A673 (cell line): ENCODE data around the gene STK31. TPM values are rescaled to one million over a fixed set of nuclear protein-coding genes. Genes with fewer than 3 reads are reported as not detected.
"Not testable (repeated sequence)": the region's sequence is repeated elsewhere in the genome, so short reads cannot be mapped to it uniquely, and the experiment has no call there.

Experiments used
- BruUV-seq: library from RNA; stranded (reverse); fragments of 400-500 nt; replicated peaks from 2 replicates; lab custom pipeline; 2021; lab: Mats Ljungman, UMichigan
- CTCF ChIA-PET: fragments of 300-600 bp; sonication (Branson Sonifier 250); formaldehyde crosslinking; loops from one replicate; lab custom pipeline; 2022; ENCODE audit warnings: antibody characterized with exemption; lab: Charles Lee
- POLR2A ChIA-PET: fragments of 300-600 bp; sonication (Branson Sonifier 250); formaldehyde crosslinking; loops from one replicate; lab custom pipeline; 2022; ENCODE audit warnings: antibody characterized with exemption; ENCODE audit not compliant: low non-redundant PET; lab: Charles Lee
- DNase-seq: peaks from one replicate; pipeline ENCODE4 v3.0.0-alpha.2; 2015; ENCODE audit warnings: low spot score
- H3K27ac ChIP-seq: fragments of 200-600 bp; sonication (generic); 2 replicates; pipeline ENCODE4 v1.5.1; 2016; ENCODE audit warnings: mixed run types, low read depth, mild to moderate bottlenecking, mixed read lengths, antibody characterized with exemption, low read length; ENCODE audit not compliant: poor library complexity, severe bottlenecking
- H3K27me3 ChIP-seq: fragments of 200-600 bp; sonication (generic); replicated peaks from 2 replicates; pipeline ENCODE4 v1.6.1; 2017; ENCODE audit warnings: mixed run types, low read depth, mild to moderate bottlenecking, mixed read lengths, antibody characterized with exemption, low read length; ENCODE audit not compliant: insufficient read depth, poor library complexity
- H3K36me3 ChIP-seq: fragments of 200-600 bp; sonication (generic); 2 replicates; pipeline ENCODE4 v1.6.1; 2016; ENCODE audit warnings: mixed run types, mild to moderate bottlenecking, mixed read lengths, antibody characterized with exemption, low read length; ENCODE audit not compliant: insufficient read depth, poor library complexity, severe bottlenecking
- H3K4me1 ChIP-seq: fragments of 200-600 bp; sonication (generic); 2 replicates; pipeline ENCODE4 v1.6.1; 2017; ENCODE audit warnings: mixed run types, mild to moderate bottlenecking, mixed read lengths, antibody characterized with exemption, low read length; ENCODE audit not compliant: insufficient read depth, poor library complexity, severe bottlenecking
- H3K4me3 ChIP-seq: fragments of 200-600 bp; sonication (generic); 2 replicates; pipeline ENCODE4 v1.5.1; 2016; ENCODE audit warnings: low read depth, mixed run types, mild to moderate bottlenecking, mixed read lengths, low read length; ENCODE audit not compliant: poor library complexity, severe bottlenecking
- H3K9me3 ChIP-seq: fragments of 200-600 bp; sonication (generic); 2 replicates; pipeline ENCODE4 v1.6.1; 2016; ENCODE audit warnings: mixed run types, low read depth, mild to moderate bottlenecking, mixed read lengths, antibody characterized with exemption, low read length; ENCODE audit not compliant: poor library complexity, severe bottlenecking
- EZH2 ChIP-seq: fragments of 200-600 bp; sonication (generic); IDR thresholded peaks from 2 replicates; pipeline ENCODE4 v1.6.1; 2017; ENCODE audit warnings: borderline replicate concordance, low read depth, mild to moderate bottlenecking, mixed read lengths, antibody characterized with exemption, low read length; ENCODE audit not compliant: poor library complexity, severe bottlenecking
- intact Hi-C: fragments of 100-400 bp; cut with micrococcal nuclease; formaldehyde crosslinking; loops from one replicate; pipeline ENCODE4 v1.10.0; 2022; ENCODE audit not compliant: unreplicated experiment
- total RNA-seq: library from RNA; stranded (reverse); gene quantifications from 2 replicates; pipeline ENCODE4 v1.2.3, GENCODE V29; 2021
- TF ChIP-seq, protein P1 (sequence below): fragments of 300-800, 200-600 bp; sonication (generic); conservative IDR thresholded peaks from 2 replicates; pipeline ENCODE4 v1.5.1; 2017; ENCODE audit warnings: low read depth, mild to moderate bottlenecking, antibody characterized with exemption, low read length, moderate library complexity, mixed read lengths

The STK31 gene
- total RNA-seq, 1 experiment from 2014 or later, result 0.34 TPM

- Histone ChIP-seq H3K36me3 (no peaks in the 10 kb centered on the region), H3K27ac (no peak overlapping the region), H3K4me1 (no peaks in the 10 kb centered on the region), H3K27me3 (no peaks in the 10 kb centered on the region), H3K4me3 (no peak overlapping the region), H3K9me3 (peaks cover 6% of the 10 kb centered on the region)
- ChIA-PET POLR2A (no interaction called here), CTCF (interaction anchor here (0.6 kb wide), 1 partner anchor 195 kb away, joined by 3 read pairs; no protein-coding TSS in a partner anchor)
- intact Hi-C loops, result no loop called here
- no peak for TF ChIP-seq EZH2
- TF ChIP-seq, protein P1, sequence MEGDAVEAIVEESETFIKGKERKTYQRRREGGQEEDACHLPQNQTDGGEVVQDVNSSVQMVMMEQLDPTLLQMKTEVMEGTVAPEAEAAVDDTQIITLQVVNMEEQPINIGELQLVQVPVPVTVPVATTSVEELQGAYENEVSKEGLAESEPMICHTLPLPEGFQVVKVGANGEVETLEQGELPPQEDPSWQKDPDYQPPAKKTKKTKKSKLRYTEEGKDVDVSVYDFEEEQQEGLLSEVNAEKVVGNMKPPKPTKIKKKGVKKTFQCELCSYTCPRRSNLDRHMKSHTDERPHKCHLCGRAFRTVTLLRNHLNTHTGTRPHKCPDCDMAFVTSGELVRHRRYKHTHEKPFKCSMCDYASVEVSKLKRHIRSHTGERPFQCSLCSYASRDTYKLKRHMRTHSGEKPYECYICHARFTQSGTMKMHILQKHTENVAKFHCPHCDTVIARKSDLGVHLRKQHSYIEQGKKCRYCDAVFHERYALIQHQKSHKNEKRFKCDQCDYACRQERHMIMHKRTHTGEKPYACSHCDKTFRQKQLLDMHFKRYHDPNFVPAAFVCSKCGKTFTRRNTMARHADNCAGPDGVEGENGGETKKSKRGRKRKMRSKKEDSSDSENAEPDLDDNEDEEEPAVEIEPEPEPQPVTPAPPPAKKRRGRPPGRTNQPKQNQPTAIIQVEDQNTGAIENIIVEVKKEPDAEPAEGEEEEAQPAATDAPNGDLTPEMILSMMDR, result no peak
- BruUV-seq, result no TSS peak
- DNase-seq, result no peak
Measured at GRCh38 chr7:23743226-23743625, 33.2 kb downstream of the STK31 start.

DNA sequence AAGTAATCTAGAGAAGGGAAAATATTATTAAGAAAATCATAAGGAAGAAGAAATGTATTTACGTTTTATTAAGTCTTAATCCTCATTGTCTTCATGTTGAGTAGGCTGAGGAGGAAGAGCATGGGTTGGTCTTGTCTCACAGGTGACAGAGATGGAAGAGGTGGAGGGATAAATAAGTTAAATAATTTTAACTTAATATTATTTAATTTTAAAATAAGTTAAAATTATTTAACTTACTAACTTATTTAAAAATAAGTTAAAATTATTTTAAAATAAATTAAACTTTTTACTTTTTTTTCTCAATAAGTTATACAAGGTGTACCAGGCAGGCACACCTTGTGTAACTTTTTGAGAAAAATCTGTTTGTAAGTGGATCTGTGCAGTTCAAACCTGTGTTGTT is 36.6 kb downstream of the STK31 start:
- intact Hi-C loops, result no loop called here
- H3K36me3 ChIP-seq, result no peaks in the 10 kb centered on the region
- no TSS peak for BruUV-seq
- ChIA-PET CTCF (no interaction called here), POLR2A (no interaction called here)
- H3K9me3 ChIP-seq, result peaks cover 6% of the 10 kb centered on the region
- no peak for TF ChIP-seq EZH2
- TF ChIP-seq, protein P1, result no peak
- no peak overlapping the region for H3K27ac ChIP-seq
- H3K4me1 ChIP-seq, result no peaks in the 10 kb centered on the region
- no peaks in the 10 kb centered on the region for H3K27me3 ChIP-seq
- H3K4me3 ChIP-seq, result no peak overlapping the region
- no peak for DNase-seq

DNA sequence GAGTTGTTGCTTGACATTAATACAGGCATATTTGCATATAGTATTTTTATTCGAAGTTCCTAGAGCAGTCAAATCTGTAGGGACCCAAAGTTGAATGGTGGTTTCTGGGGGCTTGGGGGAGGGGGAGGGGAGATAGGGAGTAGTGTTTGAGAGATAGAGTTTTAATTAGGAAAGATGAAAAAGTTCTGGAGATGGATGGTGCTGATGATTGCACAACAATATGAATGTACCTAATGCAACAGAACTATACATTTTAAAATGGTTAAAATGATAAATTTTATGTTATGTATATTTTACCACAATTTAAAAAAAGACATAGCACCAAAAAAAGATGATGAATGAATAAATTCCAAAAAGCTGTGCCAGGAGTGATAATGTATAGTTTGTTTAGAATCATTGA is 41.8 kb downstream of the STK31 start:
- H3K27ac ChIP-seq, result no peak overlapping the region
- H3K9me3 ChIP-seq, result no peaks in the 10 kb centered on the region
- no TSS peak for BruUV-seq
- CTCF ChIA-PET, result no interaction called here
- no peak overlapping the region for H3K4me3 ChIP-seq
- no peak for DNase-seq
- POLR2A ChIA-PET, result no interaction called here
- no peaks in the 10 kb centered on the region for H3K36me3 ChIP-seq
- H3K27me3 ChIP-seq, result no peaks in the 10 kb centered on the region
- H3K4me1 ChIP-seq, result no peaks in the 10 kb centered on the region
- intact Hi-C loops, result no loop called here
- TF ChIP-seq, protein P1, result no peak
- no peak for TF ChIP-seq EZH2

- CTCF ChIA-PET, result not testable (repeated sequence)
Measured at GRCh38 chr7:23758839-23759238, 48.8 kb downstream of the STK31 start.

More at GRCh38 chr7:23758839-23759238, 48.8 kb downstream of the STK31 start:
- H3K36me3 ChIP-seq, H3K4me3 ChIP-seq, H3K27me3 ChIP-seq, intact Hi-C loops, H3K9me3 ChIP-seq, H3K27ac ChIP-seq, H3K4me1 ChIP-seq, DNase-seq, POLR2A ChIA-PET, BruUV-seq: not testable (repeated sequence)
